Breast epithelium (tissue), 3 donors: ENCODE data around the gene ZNRF2.

Experiments used
- CTCF ChIP-seq, 3 donors: fragments of 450-650 bp; IDR thresholded peaks; one replicate each; pipeline ENCODE4 v1.5.1; 2016 to 2017; ENCODE audit warnings: antibody characterized with exemption in 3 of 3, mild to moderate bottlenecking in 3 of 3, moderate library complexity in 3 of 3
- POLR2A ChIP-seq: fragments of 450-650 bp; IDR thresholded peaks from one replicate; pipeline ENCODE4 v1.6.1; 2016; ENCODE audit warnings: antibody characterized with exemption, mild to moderate bottlenecking, moderate library complexity
- POLR2AphosphoS5 ChIP-seq, 3 donors: sonication (generic); formaldehyde crosslinking; IDR thresholded peaks; one replicate each; pipeline ENCODE4 v1.6.1; 2017; ENCODE audit warnings: antibody characterized with exemption in 3 of 3

- TF ChIP-seq CTCF (IDR thresholded peaks at IDR 0.05) (no peak), POLR2A (no peak), POLR2AphosphoS5 (IDR thresholded peaks at IDR 0.05) (no peak)
These were observed 4.8 kb upstream of the ZNRF2 start for GRCh38 chr7:30279653-30279904.
